ENCODE data around the gene GPR157.
"Not testable (repeated sequence)": the region's sequence is repeated elsewhere in the genome, so short reads cannot be mapped to it uniquely, and the experiment has no call there.

Gene GPR157, protein sequence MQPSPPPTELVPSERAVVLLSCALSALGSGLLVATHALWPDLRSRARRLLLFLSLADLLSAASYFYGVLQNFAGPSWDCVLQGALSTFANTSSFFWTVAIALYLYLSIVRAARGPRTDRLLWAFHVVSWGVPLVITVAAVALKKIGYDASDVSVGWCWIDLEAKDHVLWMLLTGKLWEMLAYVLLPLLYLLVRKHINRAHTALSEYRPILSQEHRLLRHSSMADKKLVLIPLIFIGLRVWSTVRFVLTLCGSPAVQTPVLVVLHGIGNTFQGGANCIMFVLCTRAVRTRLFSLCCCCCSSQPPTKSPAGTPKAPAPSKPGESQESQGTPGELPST

DNA sequence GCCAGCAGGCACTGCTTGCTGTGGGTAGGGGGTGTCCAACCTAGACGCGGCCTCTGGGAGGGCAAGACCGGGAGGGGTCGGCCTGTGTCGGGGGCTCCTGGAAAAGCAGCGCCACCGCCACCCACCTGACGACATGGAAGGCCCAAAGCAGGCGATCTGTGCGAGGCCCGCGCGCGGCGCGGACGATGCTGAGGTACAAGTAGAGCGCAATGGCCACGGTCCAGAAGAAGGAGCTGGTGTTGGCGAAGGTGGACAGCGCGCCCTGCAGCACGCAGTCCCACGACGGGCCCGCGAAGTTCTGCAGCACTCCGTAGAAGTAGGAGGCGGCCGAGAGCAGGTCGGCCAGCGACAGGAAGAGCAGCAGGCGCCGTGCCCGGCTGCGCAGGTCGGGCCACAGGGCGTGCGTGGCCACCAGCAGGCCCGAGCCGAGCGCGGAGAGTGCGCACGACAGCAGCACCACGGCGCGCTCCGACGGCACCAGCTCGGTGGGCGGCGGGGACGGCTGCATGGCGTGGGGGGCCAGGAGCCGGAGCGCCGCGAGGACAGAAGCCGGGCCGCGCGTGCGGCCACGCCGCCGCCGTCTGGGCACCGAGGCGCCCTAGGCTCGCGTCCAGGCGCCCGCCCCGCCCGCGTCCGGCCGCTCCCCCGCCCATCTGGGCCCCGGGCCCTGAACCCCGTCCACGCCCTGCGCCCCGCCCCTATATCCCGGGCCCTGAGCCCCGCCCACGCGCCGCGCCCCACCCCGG, at the start of gene GPR157:
GPR157 (minus strand) TSS at position 583 of the 746 bp plus-strand sequence; CDS start at position 508, 75 bp downstream.
- in situ Hi-C loops (cut with MboI; ENCODE audit: low sequenced_read_pairs): no loop called here

GRCh38 chr1:9174762-9175161, 45.9 kb upstream of the GPR157 start:
- in situ Hi-C loops (cut with MboI; ENCODE audit: low sequenced_read_pairs): no loop called here

- in situ Hi-C loops (cut with MboI; ENCODE audit: low sequenced_read_pairs): no loop called here
Measured at GRCh38 chr1:9174243-9174642, 45.3 kb upstream of the GPR157 start.

DNA sequence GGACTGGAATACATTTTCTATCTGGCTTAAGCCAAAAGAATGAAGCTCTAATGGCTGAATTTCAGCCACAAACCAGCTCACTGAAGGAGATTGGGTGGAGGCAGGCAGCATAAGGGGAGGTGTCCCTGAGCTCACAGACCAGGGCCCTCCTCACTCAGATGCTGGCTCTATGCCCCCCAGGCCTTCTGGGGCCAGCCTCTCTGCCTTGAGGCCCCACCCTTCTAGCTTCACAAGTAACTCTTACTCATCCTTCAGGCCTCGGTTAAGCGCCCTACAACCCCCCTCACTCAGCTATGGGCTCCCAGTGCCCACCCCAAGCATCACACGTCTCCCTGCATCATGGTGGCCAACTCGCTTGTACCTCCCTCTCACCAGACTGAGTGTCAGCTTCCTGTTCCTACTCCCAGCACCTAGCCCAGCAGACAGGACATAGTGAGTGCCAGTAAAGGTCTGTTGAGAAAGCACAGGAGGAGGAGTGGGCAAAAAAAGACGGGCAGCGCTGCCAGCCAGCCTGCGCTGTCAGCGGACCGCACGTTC, 40.8 kb upstream of the GPR157 start:
- in situ Hi-C loops (cut with MboI; ENCODE audit: low sequenced_read_pairs): no loop called here

- in situ Hi-C loops (cut with MboI; ENCODE audit: low sequenced_read_pairs): no loop called here
Measured at GRCh38 chr1:9167638-9168037, 38.7 kb upstream of the GPR157 start.

GRCh38 chr1:9166289-9167235, 37.7 kb upstream of the GPR157 start:
- in situ Hi-C loops (cut with MboI; ENCODE audit: low sequenced_read_pairs): no loop called here

- in situ Hi-C loops (cut with MboI; ENCODE audit: low sequenced_read_pairs): no loop called here
Measured at GRCh38 chr1:9165396-9165795, 36.5 kb upstream of the GPR157 start.

- in situ Hi-C loops (cut with MboI; ENCODE audit: low sequenced_read_pairs): no loop called here
Measured at GRCh38 chr1:9164919-9165318, 36.0 kb upstream of the GPR157 start.

DNA sequence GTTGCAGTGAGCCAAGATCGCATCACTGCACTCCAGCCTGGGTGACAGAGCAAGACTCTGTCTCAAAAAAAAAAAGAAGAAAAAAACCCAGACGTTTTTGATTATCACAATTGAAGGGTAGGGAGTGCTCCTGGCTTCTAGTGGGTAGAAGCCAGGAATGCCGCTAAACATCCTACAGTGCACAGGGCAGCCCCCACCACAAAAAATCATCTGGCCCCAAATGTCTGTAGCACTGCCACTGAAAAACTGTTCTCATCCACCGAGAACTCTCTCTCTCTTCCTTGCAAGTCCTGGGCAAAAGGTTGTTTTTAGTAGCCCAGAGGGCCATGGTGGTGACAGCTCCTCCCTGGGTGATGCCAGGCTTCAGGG, 35.6 kb upstream of the GPR157 start:
- in situ Hi-C loops (cut with MboI; ENCODE audit: low sequenced_read_pairs): no loop called here

- in situ Hi-C loops (cut with MboI; ENCODE audit: low sequenced_read_pairs): no loop called here
Measured at GRCh38 chr1:9161963-9162362, 33.1 kb upstream of the GPR157 start.

DNA sequence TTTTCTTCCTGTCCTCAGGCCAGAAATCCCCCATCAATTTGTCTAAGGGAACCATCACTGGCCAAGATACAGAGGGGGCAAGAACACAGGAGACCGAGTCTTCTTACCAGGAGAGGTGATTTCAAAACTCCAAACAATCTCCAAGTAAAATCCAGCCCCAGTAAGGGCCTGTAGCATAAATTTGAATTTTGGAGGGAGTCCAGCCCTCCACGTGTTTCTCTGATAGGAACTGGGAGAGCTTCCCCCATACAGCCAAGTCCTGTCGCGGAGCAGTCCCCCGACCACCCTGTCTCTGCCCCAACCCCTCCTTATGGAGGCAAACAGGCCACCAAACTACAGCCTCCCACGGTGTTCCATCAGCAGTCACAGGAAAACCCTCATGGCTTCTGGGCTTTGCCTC, 32.4 kb upstream of the GPR157 start:
- in situ Hi-C loops (cut with MboI; ENCODE audit: low sequenced_read_pairs): no loop called here

DNA sequence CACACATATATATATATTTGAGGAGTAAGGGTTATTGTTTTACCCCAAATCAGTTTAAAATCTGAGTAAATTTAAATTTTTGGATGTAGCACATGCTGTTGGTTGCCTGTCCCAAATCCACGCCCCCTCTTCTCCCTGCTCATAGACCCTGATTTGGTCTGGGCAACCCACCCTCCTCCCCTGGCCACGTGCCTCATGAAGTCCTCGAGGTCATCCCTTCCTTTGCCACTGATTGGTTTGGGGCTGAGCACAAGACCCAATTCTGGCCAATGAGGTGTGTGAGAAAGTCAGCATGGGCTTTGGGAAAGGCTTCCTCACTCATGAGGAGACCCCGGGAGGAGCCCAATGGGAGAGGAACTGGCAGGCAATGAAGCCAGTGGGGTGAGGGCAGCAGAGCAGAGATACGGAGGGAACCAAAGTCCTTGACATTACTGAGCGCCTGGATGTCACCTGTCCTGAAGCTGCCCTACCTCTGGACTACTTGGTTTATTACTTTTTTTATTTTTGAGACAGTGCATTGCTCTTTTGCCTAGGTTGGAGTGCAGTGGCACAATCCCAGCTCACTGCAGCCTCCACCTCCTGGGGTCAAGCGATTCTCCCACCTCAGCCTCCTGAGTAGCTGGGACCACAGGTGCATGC, 31.3 kb upstream of the GPR157 start:
- in situ Hi-C loops (cut with MboI; ENCODE audit: low sequenced_read_pairs): no loop called here

GRCh38 chr1:9155879-9156278, 27.0 kb upstream of the GPR157 start:
- in situ Hi-C loops (cut with MboI; ENCODE audit: low sequenced_read_pairs): no loop called here

GRCh38 chr1:9155405-9155804, 26.5 kb upstream of the GPR157 start:
- in situ Hi-C loops (cut with MboI; ENCODE audit: low sequenced_read_pairs): not testable (repeated sequence)

- in situ Hi-C loops (cut with MboI; ENCODE audit: low sequenced_read_pairs): no loop called here
Measured at GRCh38 chr1:9153152-9153551, 24.2 kb upstream of the GPR157 start.

DNA sequence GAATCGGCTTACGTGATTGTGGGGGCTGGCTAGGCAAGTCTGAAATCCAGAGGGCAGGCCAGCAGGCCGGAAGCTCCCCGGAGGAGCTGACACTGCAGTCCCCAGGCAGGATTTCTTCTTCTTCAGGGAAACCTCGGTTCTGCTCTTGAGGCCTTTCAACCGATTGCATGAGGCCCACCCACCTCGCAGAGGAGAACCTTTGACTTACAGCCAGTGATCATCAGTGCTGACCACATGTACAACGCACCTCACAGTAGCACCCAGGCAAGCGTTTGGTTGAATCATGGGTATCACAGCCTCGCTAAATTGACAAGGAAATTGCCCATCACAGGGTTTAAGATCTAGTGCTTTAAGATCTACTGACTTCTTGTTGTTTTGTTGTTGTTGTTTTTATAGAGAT, 23.6 kb upstream of the GPR157 start:
- in situ Hi-C loops (cut with MboI; ENCODE audit: low sequenced_read_pairs): no loop called here

- in situ Hi-C loops (cut with MboI; ENCODE audit: low sequenced_read_pairs): no loop called here
Measured at GRCh38 chr1:9151328-9151860, 22.5 kb upstream of the GPR157 start.

- in situ Hi-C loops (cut with MboI; ENCODE audit: low sequenced_read_pairs): no loop called here
Measured at GRCh38 chr1:9150582-9151327, 21.9 kb upstream of the GPR157 start.

GRCh38 chr1:9149837-9150581, 21.1 kb upstream of the GPR157 start:
- in situ Hi-C loops (cut with MboI; ENCODE audit: low sequenced_read_pairs): no loop called here

All from HL-60/S4 (cell line).